OCI-LY3 (cell line): ENCODE data around the gene MYL12A.

Experiments
- H2AFZ ChIP-seq: fragments of 200-600, 300-600 bp; shearing (Covaris generic); 2 replicates; pipeline ENCODE4 v1.6.0; 2014; ENCODE audit warnings: antibody characterized with exemption, low read depth, low read length
- H3K27ac ChIP-seq: fragments of 200-600, 300-600 bp; sonication (generic); 2 replicates; pipeline ENCODE4 v1.5.1; 2014; ENCODE audit warnings: mild to moderate bottlenecking, low read length, moderate library complexity, mixed read lengths
- H3K27me3 ChIP-seq: fragments of 200-600, 300-600 bp; sonication (generic); 2 replicates; pipeline ENCODE4 v1.6.1; 2014; ENCODE audit warnings: low read depth, low read length, mixed read lengths
- H3K36me3 ChIP-seq: fragments of 200-600, 300-600 bp; sonication (generic); replicated peaks from 2 replicates; pipeline ENCODE3; 2014; ENCODE audit warnings: low read depth, low read length, mixed read lengths
- H3K4me1 ChIP-seq: fragments of 300-600, 200-600 bp; sonication (generic); 2 replicates; pipeline ENCODE4 v1.6.1; 2014; ENCODE audit warnings: low read length, mixed read lengths
- H3K4me2 ChIP-seq: fragments of 200-600, 300-600 bp; sonication (generic); 2 replicates; pipeline ENCODE4 v1.6.1; 2014; ENCODE audit warnings: low read length, mixed read lengths
- H3K4me3 ChIP-seq: fragments of 300-600, 200-600 bp; sonication (generic); 2 replicates; pipeline ENCODE4 v1.5.1; 2014; ENCODE audit warnings: antibody characterized with exemption, mild to moderate bottlenecking, low read length, moderate library complexity
- H3K79me2 ChIP-seq: fragments of 300-600, 200-600 bp; shearing (Covaris generic); 2 replicates; pipeline ENCODE4 v1.6.1; 2014; ENCODE audit warnings: mild to moderate bottlenecking, low read length, mixed read lengths
- H3K9ac ChIP-seq: fragments of 300-600, 200-600 bp; shearing (Covaris generic); 2 replicates; pipeline ENCODE4 v1.6.0; 2014; ENCODE audit warnings: mild to moderate bottlenecking, low read length, moderate library complexity
- H3K9me3 ChIP-seq: fragments of 200-600, 300-600 bp; shearing (Covaris generic); 2 replicates; pipeline ENCODE4 v1.6.1; 2014; ENCODE audit warnings: low read length, mixed read lengths; ENCODE audit not compliant: insufficient read depth
- H4K20me1 ChIP-seq: fragments of 200-600, 300-600 bp; sonication (generic); 2 replicates; pipeline ENCODE4 v1.6.1; 2016; ENCODE audit warnings: low read length, mixed read lengths; ENCODE audit not compliant: insufficient read depth
- EZH2phosphoT487 ChIP-seq: fragments of 200-600 bp; shearing (Covaris generic); IDR thresholded peaks from 2 replicates; pipeline ENCODE4 v1.6.1; 2018; ENCODE audit warnings: antibody characterized with exemption, mixed run types, low read depth
- TF ChIP-seq, protein P1 (sequence below): fragments of 200-600, 300-600 bp; sonication (generic); IDR thresholded peaks from 2 replicates; pipeline ENCODE4 v1.5.1; 2014; ENCODE audit warnings: antibody characterized with exemption, low read length, low read depth

Gene MYL12A

DNA sequence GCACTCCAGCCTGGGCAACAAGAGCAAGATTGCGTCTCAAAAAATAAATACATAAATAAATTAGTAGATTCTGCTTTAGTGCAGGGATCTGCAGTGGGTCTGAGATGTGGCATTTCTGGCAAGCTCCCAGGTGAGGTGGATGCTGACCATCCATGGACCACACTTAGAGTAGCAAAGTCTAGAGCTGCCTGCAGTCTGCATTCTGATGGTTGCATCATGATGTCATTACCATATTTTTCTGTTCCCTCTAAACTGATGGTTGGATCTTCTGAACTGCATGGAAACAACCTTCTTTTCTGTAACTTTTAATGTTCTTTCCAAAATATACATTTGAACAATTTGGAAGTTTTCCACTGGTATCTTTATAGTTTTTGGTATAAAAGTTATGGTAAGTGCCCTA is 57.2 kb downstream of the MYL12A start:
- Histone ChIP-seq H4K20me1 (no peaks in the 10 kb centered on the region), H3K79me2 (no peaks in the 10 kb centered on the region), H3K36me3 (no peaks in the 10 kb centered on the region), H3K9me3 (no peaks in the 10 kb centered on the region), H3K9ac (no peak overlapping the region), H2AFZ (no peak overlapping the region), H3K4me2 (no peak overlapping the region), H3K27ac (no peak overlapping the region), H3K27me3 (no peaks in the 10 kb centered on the region), H3K4me1 (peaks cover 3% of the 10 kb centered on the region; the same call in 1 of the 2 replicates), H3K4me3 (no peak overlapping the region)
- TF ChIP-seq, protein P1, sequence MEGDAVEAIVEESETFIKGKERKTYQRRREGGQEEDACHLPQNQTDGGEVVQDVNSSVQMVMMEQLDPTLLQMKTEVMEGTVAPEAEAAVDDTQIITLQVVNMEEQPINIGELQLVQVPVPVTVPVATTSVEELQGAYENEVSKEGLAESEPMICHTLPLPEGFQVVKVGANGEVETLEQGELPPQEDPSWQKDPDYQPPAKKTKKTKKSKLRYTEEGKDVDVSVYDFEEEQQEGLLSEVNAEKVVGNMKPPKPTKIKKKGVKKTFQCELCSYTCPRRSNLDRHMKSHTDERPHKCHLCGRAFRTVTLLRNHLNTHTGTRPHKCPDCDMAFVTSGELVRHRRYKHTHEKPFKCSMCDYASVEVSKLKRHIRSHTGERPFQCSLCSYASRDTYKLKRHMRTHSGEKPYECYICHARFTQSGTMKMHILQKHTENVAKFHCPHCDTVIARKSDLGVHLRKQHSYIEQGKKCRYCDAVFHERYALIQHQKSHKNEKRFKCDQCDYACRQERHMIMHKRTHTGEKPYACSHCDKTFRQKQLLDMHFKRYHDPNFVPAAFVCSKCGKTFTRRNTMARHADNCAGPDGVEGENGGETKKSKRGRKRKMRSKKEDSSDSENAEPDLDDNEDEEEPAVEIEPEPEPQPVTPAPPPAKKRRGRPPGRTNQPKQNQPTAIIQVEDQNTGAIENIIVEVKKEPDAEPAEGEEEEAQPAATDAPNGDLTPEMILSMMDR: no peak
- no peak for TF ChIP-seq EZH2phosphoT487

GRCh38 chr18:3305354-3305762 is 57.8 kb downstream of the MYL12A start:
- TF ChIP-seq, protein P1: no peak
- no peak for TF ChIP-seq EZH2phosphoT487
- peaks cover 3% of the 10 kb centered on the region; the same call in 1 of the 2 replicates for H3K4me1 ChIP-seq
- no peaks in the 10 kb centered on the region for H3K9me3 ChIP-seq
- no peaks in the 10 kb centered on the region for H3K27me3 ChIP-seq
- no peak overlapping the region for H3K9ac ChIP-seq
- H3K79me2 ChIP-seq: no peaks in the 10 kb centered on the region
- H3K27ac ChIP-seq: no peak overlapping the region
- H3K4me2 ChIP-seq: no peak overlapping the region
- H4K20me1 ChIP-seq: no peaks in the 10 kb centered on the region
- H3K36me3 ChIP-seq: no peaks in the 10 kb centered on the region
- H2AFZ ChIP-seq: no peak overlapping the region
- no peak overlapping the region for H3K4me3 ChIP-seq
